ENCODE results near the gene DNTTIP2. TPM values are rescaled to one million over a fixed set of nuclear protein-coding genes. Genes with fewer than 3 reads are reported as not detected.

Gene DNTTIP2
- total and polyA plus RNA-seq, 2 donors (not counting 3 experiments of a cell fraction or from before 2014, with no cell fraction given) = 8.0 to 53.7 TPM

DNA sequence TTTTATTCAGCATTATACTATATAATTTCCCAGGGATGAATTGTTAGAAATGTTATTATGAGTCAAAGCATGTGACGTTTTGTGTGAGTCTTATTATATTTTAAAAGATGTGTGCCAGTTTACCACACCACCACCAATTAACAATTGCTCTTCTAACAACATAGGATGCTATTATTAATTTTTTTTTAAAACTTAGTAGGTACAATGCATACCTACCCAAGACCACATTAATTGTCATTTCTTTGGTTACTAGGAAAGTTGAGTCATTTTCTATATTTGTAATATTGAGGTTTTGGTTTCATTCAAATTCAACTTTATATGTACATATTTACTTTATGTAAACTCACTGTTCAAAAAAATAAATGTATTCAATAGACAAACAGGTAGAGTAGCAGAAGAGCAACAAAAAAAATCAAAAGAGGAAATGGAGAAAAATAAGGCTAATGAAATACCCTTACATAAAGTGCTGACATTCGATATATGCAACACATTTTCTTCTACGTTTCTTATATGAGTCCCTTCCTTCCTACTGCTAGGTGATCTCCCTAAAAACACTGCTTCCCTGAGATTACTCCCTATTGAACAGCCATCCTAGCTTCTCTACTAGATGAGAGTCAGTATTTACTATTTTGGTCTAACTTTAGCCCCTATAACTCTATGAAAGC is 20.7 kb upstream of the DNTTIP2 start:
- Histone ChIP-seq H3K4me3 (replicated peaks in 1 of 3; ENCODE audit: insufficient read depth in 1 of 3, low read depth in 1 of 3, low read length in 3 of 3) (no peak overlapping the region), H4K20me1 (replicated peaks; ENCODE audit: control insufficient read depth, extremely low read depth, insufficient read depth, low read length) (peaks cover 5% of the 10 kb centered on the region), H3K4me1 (ENCODE audit: control insufficient read depth, extremely low read depth, insufficient read depth, low read length) (peaks cover 9% of the 10 kb centered on the region), H3K27ac (ENCODE audit: insufficient read depth, low read depth, low read length) (no peak overlapping the region), H2AFZ (ENCODE audit: low read depth, low read length) (no peak overlapping the region), H3K4me2 (ENCODE audit: insufficient read depth, low read length) (no peak overlapping the region), H3K9ac (replicated peaks; ENCODE audit: extremely low read depth, insufficient read depth, low read length) (no peak overlapping the region), H3K79me2 (ENCODE audit: control insufficient read depth, insufficient read depth, low read length) (peaks cover 45% of the 10 kb centered on the region), H3K9me1 (replicated peaks; ENCODE audit: control insufficient read depth, extremely low read depth, insufficient read depth, low read length) (no peaks in the 10 kb centered on the region), H3K36me3 (ENCODE audit: control insufficient read depth in 2 of 2, extremely low read depth in 1 of 2, insufficient read depth in 2 of 2, low read length in 2 of 2) (peaks cover 0 to 31% of the 10 kb centered on the region in 2 experiments), H3K9me3 (replicated peaks; ENCODE audit: control insufficient read depth, insufficient read depth, low read length) (no peaks in the 10 kb centered on the region), H3K27me3 (ENCODE audit: control insufficient read depth in 2 of 2, insufficient read depth in 2 of 2, low read length in 2 of 2) (no peaks in the 10 kb centered on the region)
- POLR2A ChIA-PET = no interaction called here
- DNase-seq (ENCODE audit: low read depth, low spot score) = no peak
- dilution Hi-C loops (cut with MboI; ENCODE audit: extremely low pct_ligation_motif_present, low sequenced_read_pairs) = no loop called here
- intact Hi-C loops (cut with micrococcal nuclease) = loop anchor here (10.0 kb wide), 1 partner anchor 335 kb away; the partner anchor contains the start of gene ARHGAP29
- no peak for FAIRE-seq
- TF ChIP-seq MAX (IDR thresholded peaks at IDR 0.05; ENCODE audit: insufficient read depth, insufficient read length) = no peak
- no peak for TF ChIP-seq POLR2AphosphoS5 (IDR thresholded peaks at IDR 0.05; ENCODE audit: insufficient read depth, low read depth, low read length)
- TF ChIP-seq FOS (IDR thresholded peaks at IDR 0.05; ENCODE audit: borderline replicate concordance, insufficient read depth, low read length) = no peak
- no peak for TF ChIP-seq GATA2 (IDR thresholded peaks at IDR 0.05; ENCODE audit: insufficient read depth, insufficient read length, low read depth, low read length)
- TF ChIP-seq JUN (IDR thresholded peaks at IDR 0.05; ENCODE audit: borderline replicate concordance, insufficient read depth, insufficient read length, low read depth) = no peak
- TF ChIP-seq POLR2A (IDR thresholded peaks at IDR 0.05; ENCODE audit: low read depth, low read length) = no peak
- TF ChIP-seq, protein P1, sequence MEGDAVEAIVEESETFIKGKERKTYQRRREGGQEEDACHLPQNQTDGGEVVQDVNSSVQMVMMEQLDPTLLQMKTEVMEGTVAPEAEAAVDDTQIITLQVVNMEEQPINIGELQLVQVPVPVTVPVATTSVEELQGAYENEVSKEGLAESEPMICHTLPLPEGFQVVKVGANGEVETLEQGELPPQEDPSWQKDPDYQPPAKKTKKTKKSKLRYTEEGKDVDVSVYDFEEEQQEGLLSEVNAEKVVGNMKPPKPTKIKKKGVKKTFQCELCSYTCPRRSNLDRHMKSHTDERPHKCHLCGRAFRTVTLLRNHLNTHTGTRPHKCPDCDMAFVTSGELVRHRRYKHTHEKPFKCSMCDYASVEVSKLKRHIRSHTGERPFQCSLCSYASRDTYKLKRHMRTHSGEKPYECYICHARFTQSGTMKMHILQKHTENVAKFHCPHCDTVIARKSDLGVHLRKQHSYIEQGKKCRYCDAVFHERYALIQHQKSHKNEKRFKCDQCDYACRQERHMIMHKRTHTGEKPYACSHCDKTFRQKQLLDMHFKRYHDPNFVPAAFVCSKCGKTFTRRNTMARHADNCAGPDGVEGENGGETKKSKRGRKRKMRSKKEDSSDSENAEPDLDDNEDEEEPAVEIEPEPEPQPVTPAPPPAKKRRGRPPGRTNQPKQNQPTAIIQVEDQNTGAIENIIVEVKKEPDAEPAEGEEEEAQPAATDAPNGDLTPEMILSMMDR (IDR thresholded peaks at IDR 0.05; ENCODE audit: extremely low read depth in 1 of 2, insufficient read depth in 1 of 2, low read depth in 1 of 2, low read length in 2 of 2) = no peak
- no peak for TF ChIP-seq EZH2 (IDR thresholded peaks at IDR 0.05; ENCODE audit: borderline replicate concordance, low read depth, low read length, severe bottlenecking)
- TF ChIP-seq MYC (IDR thresholded peaks at IDR 0.05; ENCODE audit: low read depth, low read length) = no peak
- BruUV-seq (replicated peaks) = no TSS peak
- CTCF ChIA-PET = interaction anchor here (1.1 kb wide), 1 partner anchor 10 kb away, joined by 3 read pairs; the partner anchor contains the start of gene GCLM
